Neural cell (in vitro differentiated cells): ENCODE results near the gene STARD13. TPM values are rescaled to one million over a fixed set of nuclear protein-coding genes. Genes with fewer than 3 reads are reported as not detected.

Experiments used
- H2AFZ ChIP-seq: fragments of 200-600, 300-800 bp; sonication (generic), shearing (Covaris generic); 2 replicates; pipeline ENCODE4 v1.6.0; 2014; ENCODE audit warnings: low read depth, mild to moderate bottlenecking, antibody characterized with exemption, low read length, moderate library complexity
- H3F3A ChIP-seq: fragments of 200-600 bp; shearing (Covaris generic); 2 replicates; pipeline ENCODE4 v1.6.1; 2016; ENCODE audit warnings: mild to moderate bottlenecking, moderate library complexity, mixed read lengths, antibody characterized with exemption, low read length; ENCODE audit not compliant: insufficient read depth, poor library complexity, severe bottlenecking
- H3K27ac ChIP-seq: fragments of 200-600, 300-800 bp; sonication (generic), shearing (Covaris generic); 2 replicates; pipeline ENCODE4 v1.5.1; 2014; ENCODE audit warnings: mild to moderate bottlenecking, low read length, moderate library complexity
- H3K27me3 ChIP-seq: fragments of 300-800, 200-600 bp; sonication (generic), shearing (Covaris generic); 2 replicates; pipeline ENCODE4 v1.6.0; 2014; ENCODE audit warnings: mild to moderate bottlenecking, low read depth, low read length, moderate library complexity; ENCODE audit not compliant: insufficient read depth
- H3K36me3 ChIP-seq: fragments of 300-800, 200-600 bp; sonication (generic), shearing (Covaris generic); 2 replicates; pipeline ENCODE4 v1.5.1; 2014; ENCODE audit warnings: mild to moderate bottlenecking, antibody characterized with exemption, low read length, moderate library complexity; ENCODE audit not compliant: insufficient read depth
- H3K4me2 ChIP-seq: fragments of 300-800, 200-600 bp; sonication (generic), shearing (Covaris generic); 2 replicates; pipeline ENCODE4 v1.6.0; 2014; ENCODE audit warnings: mild to moderate bottlenecking, low read length
- H3K4me3 ChIP-seq: fragments of 300-800, 200-600 bp; sonication (generic), shearing (Covaris generic); 2 replicates; pipeline ENCODE4 v1.5.1; 2014; ENCODE audit warnings: mild to moderate bottlenecking, low read length, moderate library complexity
- H3K79me2 ChIP-seq: fragments of 200-600 bp; shearing (Covaris generic); replicated peaks from 2 replicates; pipeline ENCODE4 v1.6.0; 2014; ENCODE audit warnings: mild to moderate bottlenecking, low read length, moderate library complexity; ENCODE audit not compliant: insufficient read depth
- H3K9ac ChIP-seq: fragments of 300-800, 200-600 bp; sonication (generic), shearing (Covaris generic); 2 replicates; pipeline ENCODE4 v1.6.1; 2016; ENCODE audit warnings: mild to moderate bottlenecking, low read length, mixed read lengths
- H3K9me2 ChIP-seq: fragments of 200-600 bp; shearing (Covaris generic); 2 replicates; pipeline ENCODE4 v1.6.1; 2016; ENCODE audit warnings: mild to moderate bottlenecking, low read length, mixed read lengths; ENCODE audit not compliant: insufficient read depth
- H3K9me3 ChIP-seq: fragments of 200-600, 300-800 bp; sonication (generic), shearing (Covaris generic); 2 replicates; pipeline ENCODE4 v1.6.1; 2016; ENCODE audit warnings: mild to moderate bottlenecking, mixed run types, low read length, moderate library complexity, mixed read lengths
- H4K20me1 ChIP-seq: fragments of 200-600 bp; shearing (Covaris generic); 2 replicates; pipeline ENCODE4 v1.6.1; 2016; ENCODE audit warnings: mild to moderate bottlenecking, mixed run types; ENCODE audit not compliant: insufficient read depth
- EP300 ChIP-seq: fragments of 450-650 bp; conservative IDR thresholded peaks from 2 replicates; pipeline ENCODE4 v1.6.1; 2014; ENCODE audit warnings: antibody characterized with exemption, mild to moderate bottlenecking, moderate library complexity; ENCODE audit not compliant: poor library complexity, severe bottlenecking
- EZH2 ChIP-seq: fragments of 200-600, 300-800 bp; shearing (Covaris generic), sonication (generic); IDR thresholded peaks from 2 replicates; pipeline ENCODE4 v1.6.1; 2014; ENCODE audit warnings: antibody characterized with exemption, low read length, borderline replicate concordance, mild to moderate bottlenecking; ENCODE audit not compliant: insufficient read depth, poor library complexity, severe bottlenecking
- MXI1 ChIP-seq: fragments of 450-650 bp; conservative IDR thresholded peaks from 2 replicates; pipeline ENCODE4 v1.6.1; 2014; ENCODE audit warnings: antibody characterized with exemption, mild to moderate bottlenecking; ENCODE audit not compliant: poor library complexity, severe bottlenecking
- POLR2AphosphoS5 ChIP-seq: IDR thresholded peaks from 2 replicates; pipeline ENCODE4 v1.6.1; 2012
- RAD21 ChIP-seq: fragments of 450-650 bp; conservative IDR thresholded peaks from 2 replicates; pipeline ENCODE4 v1.6.1; 2014; ENCODE audit warnings: antibody characterized with exemption, mild to moderate bottlenecking, moderate library complexity
- SMC3 ChIP-seq: fragments of 450-650 bp; conservative IDR thresholded peaks from 2 replicates; pipeline ENCODE4 v1.6.1; 2014; ENCODE audit warnings: antibody characterized with exemption, mild to moderate bottlenecking, moderate library complexity; ENCODE audit not compliant: poor library complexity
- TAF1 ChIP-seq: IDR thresholded peaks from 2 replicates; pipeline ENCODE4 v1.6.1; 2012; ENCODE audit warnings: low read depth
- polyA plus RNA-seq: library from polyadenylated mRNA; depleted of rRNA; stranded (reverse); fragments of >200 nt; gene quantifications from 2 replicates; pipeline ENCODE4 v1.2.3, GENCODE V29; 2014
- TF ChIP-seq, protein P1 (sequence below): IDR thresholded peaks from 2 replicates; pipeline ENCODE4 v1.6.1; 2012; ENCODE audit warnings: borderline replicate concordance
- TF ChIP-seq, protein P2 (sequence below): fragments of 450-650 bp; IDR thresholded peaks from 2 replicates; pipeline ENCODE4 v1.5.1; 2014; ENCODE audit warnings: antibody characterized with exemption, mild to moderate bottlenecking, moderate library complexity; ENCODE audit not compliant: poor library complexity, severe bottlenecking

The STARD13 gene
- polyA plus RNA-seq, 1 donor from 2014 or later = 0.05 TPM

DNA sequence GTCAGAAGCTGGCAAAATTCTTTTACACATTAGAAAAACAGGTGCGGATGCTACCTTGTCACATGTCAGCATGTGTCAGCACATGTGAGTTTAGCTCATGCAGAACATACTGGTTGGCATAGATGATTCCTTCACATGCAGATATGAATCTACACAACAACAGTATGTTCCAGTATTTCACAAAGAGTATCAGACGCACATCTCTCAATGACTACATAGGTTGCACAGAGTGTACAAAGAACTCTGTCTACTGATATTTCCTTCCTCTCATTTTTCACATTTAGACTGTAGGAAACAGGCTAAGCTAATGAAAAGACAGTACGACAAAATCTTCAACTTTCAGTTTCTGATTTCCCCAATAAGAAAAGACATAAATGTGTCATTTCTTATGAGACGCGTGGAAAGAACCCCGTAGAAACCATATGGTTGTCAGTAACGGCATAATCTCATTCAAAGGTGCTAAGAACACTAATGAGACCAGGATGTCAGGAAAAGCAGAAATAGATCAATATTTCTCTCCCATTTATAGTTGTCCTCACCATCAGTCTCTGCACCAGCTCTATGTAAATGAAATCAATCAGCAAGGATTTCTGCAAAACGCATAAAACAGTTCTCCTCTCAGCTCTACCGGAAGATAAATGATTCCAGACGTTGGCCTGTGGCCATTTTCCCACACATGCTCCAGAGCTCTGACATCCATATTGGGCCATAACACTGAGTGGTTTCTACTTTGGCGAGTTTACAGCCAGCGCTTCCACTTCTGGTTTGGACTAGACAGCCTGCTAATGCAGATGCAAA lies 81.2 kb downstream of the STARD13 start:
- Histone ChIP-seq H3K36me3 (no peaks in the 10 kb centered on the region), H3K27ac (no peak overlapping the region), H3K4me3 (no peak overlapping the region), H3F3A (no peaks in the 10 kb centered on the region), H2AFZ (no peak overlapping the region), H4K20me1 (no peaks in the 10 kb centered on the region), H3K9ac (no peak overlapping the region), H3K9me3 (no peaks in the 10 kb centered on the region), H3K79me2 (no peaks in the 10 kb centered on the region), H3K9me2 (no peaks in the 10 kb centered on the region), H3K4me2 (no peak overlapping the region), H3K27me3 (no peaks in the 10 kb centered on the region)
- TF ChIP-seq POLR2AphosphoS5 (no peak), SMC3 (no peak), EP300 (no peak), EZH2 (no peak), TAF1 (no peak), RAD21 (no peak), MXI1 (no peak)
- TF ChIP-seq, protein P1, sequence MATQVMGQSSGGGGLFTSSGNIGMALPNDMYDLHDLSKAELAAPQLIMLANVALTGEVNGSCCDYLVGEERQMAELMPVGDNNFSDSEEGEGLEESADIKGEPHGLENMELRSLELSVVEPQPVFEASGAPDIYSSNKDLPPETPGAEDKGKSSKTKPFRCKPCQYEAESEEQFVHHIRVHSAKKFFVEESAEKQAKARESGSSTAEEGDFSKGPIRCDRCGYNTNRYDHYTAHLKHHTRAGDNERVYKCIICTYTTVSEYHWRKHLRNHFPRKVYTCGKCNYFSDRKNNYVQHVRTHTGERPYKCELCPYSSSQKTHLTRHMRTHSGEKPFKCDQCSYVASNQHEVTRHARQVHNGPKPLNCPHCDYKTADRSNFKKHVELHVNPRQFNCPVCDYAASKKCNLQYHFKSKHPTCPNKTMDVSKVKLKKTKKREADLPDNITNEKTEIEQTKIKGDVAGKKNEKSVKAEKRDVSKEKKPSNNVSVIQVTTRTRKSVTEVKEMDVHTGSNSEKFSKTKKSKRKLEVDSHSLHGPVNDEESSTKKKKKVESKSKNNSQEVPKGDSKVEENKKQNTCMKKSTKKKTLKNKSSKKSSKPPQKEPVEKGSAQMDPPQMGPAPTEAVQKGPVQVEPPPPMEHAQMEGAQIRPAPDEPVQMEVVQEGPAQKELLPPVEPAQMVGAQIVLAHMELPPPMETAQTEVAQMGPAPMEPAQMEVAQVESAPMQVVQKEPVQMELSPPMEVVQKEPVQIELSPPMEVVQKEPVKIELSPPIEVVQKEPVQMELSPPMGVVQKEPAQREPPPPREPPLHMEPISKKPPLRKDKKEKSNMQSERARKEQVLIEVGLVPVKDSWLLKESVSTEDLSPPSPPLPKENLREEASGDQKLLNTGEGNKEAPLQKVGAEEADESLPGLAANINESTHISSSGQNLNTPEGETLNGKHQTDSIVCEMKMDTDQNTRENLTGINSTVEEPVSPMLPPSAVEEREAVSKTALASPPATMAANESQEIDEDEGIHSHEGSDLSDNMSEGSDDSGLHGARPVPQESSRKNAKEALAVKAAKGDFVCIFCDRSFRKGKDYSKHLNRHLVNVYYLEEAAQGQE = no peak
- TF ChIP-seq, protein P2, sequence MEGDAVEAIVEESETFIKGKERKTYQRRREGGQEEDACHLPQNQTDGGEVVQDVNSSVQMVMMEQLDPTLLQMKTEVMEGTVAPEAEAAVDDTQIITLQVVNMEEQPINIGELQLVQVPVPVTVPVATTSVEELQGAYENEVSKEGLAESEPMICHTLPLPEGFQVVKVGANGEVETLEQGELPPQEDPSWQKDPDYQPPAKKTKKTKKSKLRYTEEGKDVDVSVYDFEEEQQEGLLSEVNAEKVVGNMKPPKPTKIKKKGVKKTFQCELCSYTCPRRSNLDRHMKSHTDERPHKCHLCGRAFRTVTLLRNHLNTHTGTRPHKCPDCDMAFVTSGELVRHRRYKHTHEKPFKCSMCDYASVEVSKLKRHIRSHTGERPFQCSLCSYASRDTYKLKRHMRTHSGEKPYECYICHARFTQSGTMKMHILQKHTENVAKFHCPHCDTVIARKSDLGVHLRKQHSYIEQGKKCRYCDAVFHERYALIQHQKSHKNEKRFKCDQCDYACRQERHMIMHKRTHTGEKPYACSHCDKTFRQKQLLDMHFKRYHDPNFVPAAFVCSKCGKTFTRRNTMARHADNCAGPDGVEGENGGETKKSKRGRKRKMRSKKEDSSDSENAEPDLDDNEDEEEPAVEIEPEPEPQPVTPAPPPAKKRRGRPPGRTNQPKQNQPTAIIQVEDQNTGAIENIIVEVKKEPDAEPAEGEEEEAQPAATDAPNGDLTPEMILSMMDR = no peak

DNA sequence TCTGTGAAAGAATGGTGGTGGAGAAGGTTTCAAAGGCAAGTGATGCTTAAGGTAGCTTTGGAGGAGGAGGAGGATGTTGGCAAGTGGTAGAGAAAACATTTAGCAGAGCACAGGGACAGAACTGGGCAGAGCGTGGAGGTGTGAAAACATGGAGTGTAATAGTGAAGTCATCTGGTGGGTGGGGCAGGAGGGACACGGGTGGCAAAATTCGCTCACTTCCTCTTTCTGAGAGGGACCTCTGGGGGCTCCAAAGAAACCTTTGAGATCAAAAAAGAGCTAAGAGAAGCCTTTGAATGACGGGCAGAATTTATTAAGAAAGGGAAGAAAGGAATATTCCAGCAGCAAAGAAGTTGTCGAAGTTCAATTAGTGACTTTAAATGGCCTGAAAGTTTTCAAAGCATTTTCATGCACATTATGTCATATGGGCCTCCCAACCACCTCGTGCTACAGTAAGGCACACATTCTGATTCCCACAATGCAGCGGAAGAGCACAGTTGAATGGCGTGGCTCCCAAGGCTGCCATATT lies 82.8 kb downstream of the STARD13 start:
- H3K9me3 ChIP-seq = no peaks in the 10 kb centered on the region
- no peaks in the 10 kb centered on the region for H3K79me2 ChIP-seq
- TF ChIP-seq TAF1 (no peak), POLR2AphosphoS5 (no peak), EZH2 (no peak), EP300 (no peak), MXI1 (no peak), RAD21 (no peak), SMC3 (no peak)
- TF ChIP-seq, protein P1 = no peak
- TF ChIP-seq, protein P2 = no peak

More for the DNA sequence above, 82.8 kb downstream of the STARD13 start:
- Histone ChIP-seq H3K27ac (no peak overlapping the region), H4K20me1 (no peaks in the 10 kb centered on the region), H3K36me3 (no peaks in the 10 kb centered on the region), H3K9me2 (no peaks in the 10 kb centered on the region), H3K9ac (no peak overlapping the region), H2AFZ (no peak overlapping the region), H3K4me2 (no peak overlapping the region), H3K4me3 (no peak overlapping the region), H3K27me3 (no peaks in the 10 kb centered on the region), H3F3A (no peaks in the 10 kb centered on the region)
